Eye (tissue), 1 donor: ENCODE results near the gene ADAM12.
"Not testable (repeated sequence)": the region's sequence is repeated elsewhere in the genome, so short reads cannot be mapped to it uniquely, and the experiment has no call there.

Experiments
- DNase-seq: peaks from one replicate; pipeline ENCODE4 v3.0.0-alpha.2; 2015

Gene ADAM12

DNA sequence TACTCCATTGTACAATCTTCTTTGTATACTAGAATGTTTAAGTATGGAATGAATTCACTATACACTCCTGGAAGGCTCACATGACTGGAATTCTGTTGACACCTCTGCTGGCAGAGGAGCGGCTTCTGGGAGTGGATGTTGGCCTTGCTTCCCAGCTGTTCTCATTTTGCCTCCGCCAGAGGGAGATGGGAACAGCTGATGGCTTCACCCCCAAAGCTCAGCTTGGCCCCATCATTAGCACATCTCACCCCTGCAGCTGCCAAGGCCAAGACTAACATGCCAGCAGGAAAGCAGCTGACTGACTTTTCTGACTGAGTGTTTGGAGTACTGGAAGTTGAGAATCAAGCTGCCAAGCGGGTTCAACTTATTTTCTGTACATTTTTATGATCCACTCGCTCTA lies 15.1 kb downstream of the ADAM12 start:
- peak; percentile 54 for DNase-seq

DNA sequence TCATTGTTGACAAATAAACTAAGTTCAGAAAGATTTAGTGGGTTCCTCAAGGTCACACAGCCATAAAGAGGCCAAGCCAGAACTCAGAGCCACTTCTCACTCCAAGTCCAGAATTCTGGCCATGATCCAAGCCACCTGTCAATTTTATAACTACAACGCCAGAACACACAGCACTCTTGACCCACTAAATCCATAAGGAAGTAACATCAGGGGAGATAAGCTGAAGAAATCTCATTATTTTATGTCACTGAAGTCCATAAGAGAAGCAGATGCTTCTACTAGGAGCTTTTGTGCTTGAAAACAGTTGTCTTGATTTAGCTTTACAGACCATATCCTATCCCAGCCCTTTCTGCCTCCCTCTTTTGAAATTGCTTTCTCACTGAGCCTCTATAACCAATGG lies 15.9 kb downstream of the ADAM12 start:
- DNase-seq = no peak

DNA sequence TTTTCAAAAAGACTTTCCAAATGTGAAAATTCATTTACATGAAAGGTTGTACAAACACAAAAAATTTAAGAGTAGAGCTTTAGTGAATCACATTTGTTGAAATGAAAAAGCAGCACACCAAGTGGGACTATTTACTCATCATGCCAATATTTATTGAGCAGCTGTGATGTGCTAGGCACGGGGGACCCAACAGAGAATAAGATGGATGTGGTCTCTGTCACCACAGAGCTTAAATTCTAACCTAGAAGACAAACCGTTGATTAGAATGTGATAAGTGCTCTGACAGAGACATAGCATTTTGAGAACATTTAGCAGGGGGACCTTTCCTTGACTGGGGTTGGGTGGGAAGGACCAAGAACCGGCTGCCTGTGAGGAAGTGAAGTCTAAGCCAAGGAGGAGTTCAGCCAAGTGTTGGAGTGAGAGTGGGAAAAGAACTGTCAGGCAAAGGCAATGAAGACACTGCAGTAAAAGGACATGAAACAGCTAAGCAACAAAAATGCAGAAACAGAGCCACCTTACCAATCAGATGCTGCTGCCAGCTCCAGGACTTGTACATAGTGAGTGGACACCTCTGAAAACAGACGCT lies 19.1 kb downstream of the ADAM12 start:
- no peak for DNase-seq

DNA sequence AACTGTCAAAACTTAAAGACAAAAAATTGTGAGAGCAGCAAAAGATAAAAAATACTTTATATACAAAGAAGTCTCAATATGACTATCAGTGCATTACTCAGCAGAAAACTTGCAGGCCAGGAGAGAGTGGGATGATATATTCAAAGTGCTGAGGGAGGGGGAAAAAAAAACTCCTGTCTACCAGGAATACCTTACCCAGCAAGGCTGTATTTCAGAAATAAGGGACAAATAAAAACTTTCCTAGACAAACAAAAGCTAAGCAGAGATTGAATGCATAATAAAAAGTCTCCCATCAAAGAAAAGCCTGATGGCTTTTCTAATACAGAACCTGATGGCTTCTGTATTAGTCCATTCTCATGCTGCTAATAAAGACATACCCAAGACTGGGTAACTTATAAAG lies 31.1 kb downstream of the ADAM12 start:
- no peak for DNase-seq

DNA sequence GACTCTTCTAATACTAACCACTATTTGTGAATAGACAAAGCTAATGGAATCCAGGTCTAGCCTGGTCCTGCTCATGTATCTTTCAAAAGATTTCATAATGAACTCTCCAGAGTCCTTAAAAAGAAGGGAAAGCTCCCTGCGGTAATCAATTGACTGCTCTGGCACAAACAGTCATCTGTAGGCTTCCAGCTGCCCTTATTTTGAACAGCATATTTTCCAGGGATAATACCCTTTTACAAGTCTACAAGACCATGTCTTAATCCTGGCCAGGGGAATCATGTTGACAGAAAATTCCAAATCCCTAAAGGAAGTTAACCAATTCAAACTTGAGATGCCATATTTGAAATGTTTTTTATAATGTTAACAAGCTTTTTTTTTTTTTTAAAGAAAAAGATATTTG lies 34.6 kb downstream of the ADAM12 start:
- DNase-seq = no peak

DNA sequence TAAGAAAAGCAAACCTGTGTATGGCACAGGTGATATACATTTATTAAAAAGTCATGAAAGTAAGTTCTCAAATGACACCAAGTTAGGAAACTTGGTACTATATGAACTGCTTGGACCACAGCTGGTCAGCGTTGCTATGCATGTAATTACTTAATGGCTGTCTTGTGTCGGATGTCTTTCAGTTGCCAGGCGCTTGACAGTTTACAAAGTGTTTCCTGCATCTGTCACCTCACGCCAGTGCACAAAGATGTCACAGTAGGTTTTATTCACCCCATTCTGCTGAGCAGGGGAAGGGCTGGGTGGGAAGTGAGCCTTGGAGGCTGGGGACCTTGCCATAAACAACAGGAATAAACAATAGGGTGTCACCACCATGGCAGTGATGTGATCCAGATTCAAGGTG lies 35.8 kb downstream of the ADAM12 start:
- peak; percentile 65 for DNase-seq

DNA sequence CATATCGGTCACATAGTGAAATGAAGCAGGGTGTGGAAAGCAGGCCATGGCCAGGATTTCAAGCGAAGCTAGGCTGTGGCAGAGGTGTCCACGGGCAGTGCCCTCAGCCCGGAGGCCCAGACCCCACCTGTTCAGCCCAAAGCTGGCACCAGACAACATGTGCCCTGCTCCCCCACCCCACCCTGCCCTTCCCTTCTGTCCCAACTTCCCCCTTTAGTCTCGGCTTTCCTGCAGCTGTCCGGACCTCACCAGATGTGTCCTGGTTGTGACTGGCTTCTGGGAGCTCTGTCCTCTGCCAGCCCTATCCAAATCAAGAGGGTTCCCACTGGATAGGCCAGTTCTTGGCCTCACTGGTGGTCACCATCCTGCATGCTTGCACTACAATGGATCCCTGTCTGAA lies 37.3 kb downstream of the ADAM12 start:
- no peak for DNase-seq

DNA sequence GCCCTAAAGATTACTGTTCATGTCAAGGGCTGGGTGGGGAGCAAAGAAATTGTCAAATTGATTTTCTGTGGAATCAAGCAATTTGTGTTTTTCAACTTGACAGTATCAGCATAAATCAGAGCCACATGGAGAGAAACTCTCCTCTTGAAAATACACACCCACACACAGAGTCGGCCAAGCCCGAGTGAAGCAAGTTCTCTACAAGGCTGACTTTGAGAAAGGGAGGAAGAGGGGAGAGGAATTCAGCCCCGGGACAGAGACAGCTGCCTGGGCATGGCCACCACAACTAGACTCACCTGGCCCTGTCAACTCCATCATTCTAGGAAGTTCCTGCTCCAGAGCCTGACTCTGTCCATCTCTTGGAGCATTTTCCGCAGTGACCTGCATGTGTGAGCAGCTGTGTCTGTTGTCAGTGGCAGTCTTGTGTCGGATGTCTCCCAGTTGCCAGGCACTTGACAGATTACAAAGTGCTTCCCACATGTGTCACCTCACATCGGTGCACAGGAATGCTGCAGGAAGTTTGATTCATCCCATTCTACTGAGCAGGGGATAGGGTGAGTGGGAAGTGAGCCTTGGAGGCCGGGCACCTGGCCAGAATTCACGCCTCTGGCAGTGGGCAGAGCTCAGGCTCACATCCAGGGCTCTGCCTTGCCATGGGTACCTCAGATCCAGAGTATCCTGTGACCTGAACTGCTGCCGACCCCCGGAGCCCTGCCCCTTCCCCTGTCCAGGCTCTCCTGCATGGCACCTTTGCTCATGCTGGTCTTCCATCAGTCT lies 37.9 kb downstream of the ADAM12 start:
- peak; percentile 40 for DNase-seq

DNA sequence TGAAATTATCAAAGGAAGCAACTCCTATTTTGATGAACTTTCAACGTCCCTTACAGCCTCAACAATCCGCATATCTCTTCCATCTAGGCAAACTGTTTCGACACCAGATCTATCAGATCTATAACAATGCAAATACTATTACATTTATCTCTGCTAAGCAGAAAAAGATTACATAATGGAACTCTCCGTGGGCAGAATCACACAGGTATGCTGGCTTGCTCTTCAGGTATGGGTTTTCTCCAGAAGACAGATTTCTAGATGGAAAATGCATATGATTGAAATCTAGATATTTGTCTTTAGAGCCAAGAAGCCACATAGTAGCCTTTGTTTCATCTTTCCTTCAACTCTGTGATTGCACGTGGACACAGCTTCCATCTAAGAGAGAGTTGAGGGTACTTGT lies 38.6 kb downstream of the ADAM12 start:
- no peak for DNase-seq

DNA sequence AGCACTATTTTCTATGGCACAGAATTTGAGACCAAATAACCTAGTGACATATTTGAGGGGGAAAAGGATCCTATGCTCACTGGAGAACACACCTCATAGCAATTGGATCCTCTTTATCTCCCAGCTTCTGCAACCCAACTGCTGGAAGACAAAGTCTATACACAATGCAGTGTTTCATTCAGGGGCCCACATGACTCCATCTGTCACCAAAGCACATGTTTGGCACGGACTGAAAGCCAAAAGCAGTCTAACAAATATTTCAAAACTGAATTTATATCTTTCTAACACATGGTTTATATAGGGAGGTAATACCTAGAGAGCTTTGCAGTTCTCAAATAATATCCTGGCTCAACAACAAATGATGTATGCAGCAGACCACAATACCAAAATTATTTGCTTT lies 39.2 kb downstream of the ADAM12 start:
- no peak for DNase-seq

DNA sequence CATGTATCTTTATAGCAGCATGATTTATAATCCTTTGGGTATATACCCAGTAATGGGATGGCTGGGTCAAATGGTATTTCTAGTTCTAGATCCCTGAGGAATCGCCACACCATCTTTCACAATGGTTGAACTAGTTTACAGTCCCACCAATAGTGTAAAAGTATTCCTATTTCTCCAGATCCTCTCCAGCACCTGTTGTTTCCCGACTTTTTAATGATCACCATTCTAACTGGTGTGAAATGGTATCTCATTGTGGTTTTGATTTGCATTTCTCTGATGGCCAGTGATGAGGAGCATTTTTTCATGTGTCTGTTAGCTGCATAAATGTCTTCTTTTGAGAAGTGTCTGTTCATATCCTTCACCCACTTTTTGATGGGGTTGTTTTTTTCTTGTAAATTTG lies 44.8 kb downstream of the ADAM12 start:
- not testable (repeated sequence) for DNase-seq

DNA sequence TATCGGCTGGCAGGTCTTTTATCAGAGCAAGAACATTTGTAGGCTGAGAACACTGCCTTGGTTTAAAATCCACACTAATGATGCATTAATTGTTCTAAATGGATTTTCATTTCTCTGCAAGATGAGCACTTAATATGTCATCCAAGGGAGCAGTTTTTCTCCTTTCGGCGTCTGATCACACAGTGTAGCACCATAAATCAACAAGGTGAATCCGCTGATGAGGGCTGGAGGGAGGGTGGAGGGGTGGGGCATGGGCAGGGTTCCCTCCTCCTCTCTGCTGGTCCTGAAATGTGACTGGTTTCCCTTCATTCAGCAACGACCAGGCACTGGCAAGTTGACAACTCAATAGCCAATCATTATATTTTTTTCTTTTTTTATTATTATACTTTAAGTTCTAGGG lies 45.6 kb downstream of the ADAM12 start:
- no peak for DNase-seq

DNA sequence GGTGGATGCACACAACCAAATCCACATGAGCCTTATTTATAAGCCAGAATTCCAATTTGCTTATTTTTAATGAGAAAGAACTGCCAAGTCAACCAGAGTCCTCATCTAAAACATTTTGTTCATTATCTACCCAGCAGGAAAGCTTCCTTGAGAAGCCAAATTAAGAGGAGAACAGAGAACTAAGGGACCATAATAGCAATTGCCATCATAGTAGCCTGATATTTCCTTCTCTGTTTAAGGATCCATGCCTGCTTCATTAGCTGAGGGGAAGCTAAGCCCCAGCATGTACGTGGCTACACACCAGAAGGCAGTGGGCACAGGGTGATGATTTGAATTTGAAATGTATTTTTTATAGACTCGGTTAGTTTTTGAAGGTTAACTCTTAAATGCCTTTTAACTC lies 46.8 kb downstream of the ADAM12 start:
- DNase-seq = no peak

DNA sequence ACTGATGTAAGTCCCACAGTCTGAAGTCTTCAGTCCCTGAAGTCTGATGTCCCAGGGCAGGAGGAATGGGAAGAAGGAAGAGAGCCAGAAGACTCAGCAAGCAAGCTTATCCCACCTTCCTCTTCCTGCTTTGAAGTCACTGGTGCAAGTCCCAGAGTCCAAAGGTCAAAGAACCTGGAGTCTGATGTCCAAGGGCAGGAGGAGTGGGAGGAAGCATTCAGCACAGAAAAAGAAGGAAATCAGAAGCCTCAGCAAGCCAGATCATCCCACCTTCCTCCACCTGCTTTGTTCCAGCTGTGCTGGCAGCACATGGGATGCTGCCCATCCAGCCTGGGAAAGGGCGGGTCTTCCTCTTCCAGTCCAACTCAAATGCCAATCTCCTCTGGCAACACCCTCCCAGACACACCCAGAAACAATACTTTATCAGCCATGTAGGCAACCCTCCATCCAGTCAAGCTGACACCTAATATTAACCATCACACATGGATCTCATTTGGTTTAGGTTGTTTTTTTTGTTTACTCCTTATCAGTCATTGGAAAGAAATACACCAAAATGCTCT lies 50.9 kb downstream of the ADAM12 start:
- no peak for DNase-seq

DNA sequence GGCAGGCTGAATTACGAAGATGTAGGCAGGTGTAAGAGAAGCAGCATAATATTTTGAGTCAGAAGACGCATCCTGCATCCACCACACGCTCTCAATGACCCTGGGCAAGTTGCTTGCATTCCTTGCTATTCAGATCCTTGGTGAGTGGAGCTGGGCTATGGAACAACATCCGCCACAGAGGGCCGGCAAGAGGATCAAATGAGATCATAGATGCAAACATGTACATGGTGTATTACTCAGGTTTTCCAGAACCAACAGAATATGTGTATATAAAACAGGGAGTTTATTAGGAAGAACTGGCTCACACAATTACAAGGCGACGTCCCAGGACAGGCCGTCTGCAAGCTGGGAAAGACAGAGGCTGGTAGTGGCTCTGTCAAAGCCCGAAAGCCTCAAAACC lies 51.5 kb downstream of the ADAM12 start:
- DNase-seq = no peak

DNA sequence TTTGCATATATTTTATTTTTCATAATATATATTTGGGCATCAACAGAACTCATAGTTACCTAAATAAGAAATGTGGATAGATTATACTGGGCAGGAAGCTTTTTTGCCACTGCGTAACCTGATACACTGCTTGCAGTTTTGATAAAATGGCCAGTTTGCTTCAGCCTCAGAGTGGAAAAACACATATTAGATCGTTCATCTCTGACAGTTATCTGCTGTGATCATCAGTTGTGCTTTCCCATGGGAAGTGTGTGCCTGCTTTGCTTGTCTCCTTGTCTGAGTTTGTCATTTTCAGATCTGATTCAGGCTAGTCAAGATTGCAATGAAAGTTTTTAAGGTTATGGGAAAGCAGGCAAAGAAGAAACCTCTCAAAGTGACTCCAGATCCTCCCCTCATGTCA lies 54.0 kb downstream of the ADAM12 start:
- DNase-seq = no peak

DNA sequence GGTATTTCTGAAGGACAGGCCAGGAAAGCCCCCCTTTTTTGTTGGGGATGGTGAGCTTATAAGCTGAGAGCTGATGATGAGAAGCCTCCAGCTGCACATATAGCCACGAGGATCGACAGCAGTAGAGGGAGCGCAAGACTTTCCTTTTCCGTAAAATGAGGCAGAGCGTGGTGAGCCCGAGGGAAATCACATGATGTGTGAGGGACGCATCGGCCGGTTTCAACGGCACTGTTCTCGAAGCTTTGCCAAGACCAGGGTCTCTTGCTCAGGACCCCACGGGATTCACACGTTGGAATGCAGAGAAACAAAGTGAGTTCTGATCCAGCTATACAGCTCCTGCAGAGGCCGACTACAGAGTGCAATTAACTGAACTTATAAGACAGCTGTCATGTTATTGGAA lies 55.7 kb downstream of the ADAM12 start:
- no peak for DNase-seq

DNA sequence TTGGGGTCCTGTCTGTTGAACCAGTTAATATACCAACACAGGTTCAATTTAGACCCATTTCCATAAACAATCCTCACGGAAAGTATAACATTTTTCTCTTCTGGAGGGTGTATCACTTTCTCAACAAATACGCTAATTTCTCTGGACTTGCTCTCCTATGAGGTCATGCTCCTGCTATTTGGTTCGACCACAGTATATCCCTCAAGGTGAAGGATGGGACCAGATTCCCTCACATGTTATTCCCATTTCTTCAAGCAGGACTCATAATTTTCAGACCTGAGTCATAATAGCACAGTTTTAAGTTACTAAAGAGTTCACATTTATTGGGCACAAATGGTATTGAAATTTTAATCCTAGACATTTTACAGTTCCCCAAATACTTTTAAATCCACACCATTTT lies 57.2 kb downstream of the ADAM12 start:
- no peak for DNase-seq

DNA sequence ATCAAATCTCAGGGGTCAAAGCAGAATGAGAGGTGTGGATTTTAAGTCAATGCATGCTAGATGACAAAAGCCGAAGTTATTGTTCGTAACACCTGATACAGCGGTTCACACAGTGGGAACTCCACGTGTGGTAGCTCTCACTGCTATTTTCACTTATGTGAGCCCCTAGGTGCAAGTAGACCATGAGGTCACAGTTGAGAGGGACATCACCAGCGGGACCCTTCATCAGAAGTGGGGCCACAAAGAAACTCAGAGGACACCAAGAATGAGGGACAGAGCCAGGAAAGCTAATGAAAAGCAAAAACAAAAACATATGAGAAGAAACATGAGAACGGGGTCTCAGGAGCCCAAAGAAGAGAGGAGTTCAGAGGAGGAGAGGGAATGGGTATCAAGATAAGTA lies 63.5 kb downstream of the ADAM12 start:
- no peak for DNase-seq

DNA sequence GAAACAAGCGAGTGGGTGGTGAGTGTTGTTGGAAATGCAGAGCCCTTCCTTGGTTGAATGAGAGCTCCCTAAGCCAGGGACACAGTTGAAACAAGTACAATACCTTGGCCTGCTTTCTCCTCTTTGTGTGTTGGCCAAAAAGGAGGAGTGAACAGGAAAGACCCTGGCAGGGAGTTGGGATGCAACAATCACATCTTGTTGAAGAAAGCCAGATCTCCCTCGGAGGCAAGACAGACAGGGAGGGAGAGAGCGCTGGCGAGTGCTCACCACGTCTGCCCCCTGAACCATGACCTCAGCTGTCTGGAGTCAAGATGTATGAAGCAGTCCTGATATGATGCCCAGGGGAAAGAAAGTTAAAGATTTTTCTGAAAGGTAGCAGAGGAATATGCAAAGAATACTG lies 66.8 kb downstream of the ADAM12 start:
- DNase-seq = no peak

DNA sequence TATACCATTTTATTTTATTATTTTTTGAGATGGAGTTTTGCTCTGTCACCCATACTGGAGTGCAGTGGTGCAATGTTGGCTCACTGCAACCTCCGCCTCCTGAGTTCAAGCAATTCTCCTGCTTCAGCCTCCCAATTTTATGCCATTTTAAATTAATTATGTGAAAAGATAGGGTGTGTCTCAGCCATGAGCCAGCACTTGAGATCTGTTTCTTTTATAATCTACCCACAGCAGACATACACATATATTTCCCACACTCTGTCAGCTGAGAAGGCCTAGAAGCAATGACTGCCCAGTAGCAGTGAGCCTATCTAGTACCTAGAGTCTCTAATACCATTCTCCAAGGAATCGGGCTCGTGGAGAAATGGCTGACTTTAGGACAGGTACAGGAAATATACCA lies 70.5 kb downstream of the ADAM12 start:
- DNase-seq = no peak

DNA sequence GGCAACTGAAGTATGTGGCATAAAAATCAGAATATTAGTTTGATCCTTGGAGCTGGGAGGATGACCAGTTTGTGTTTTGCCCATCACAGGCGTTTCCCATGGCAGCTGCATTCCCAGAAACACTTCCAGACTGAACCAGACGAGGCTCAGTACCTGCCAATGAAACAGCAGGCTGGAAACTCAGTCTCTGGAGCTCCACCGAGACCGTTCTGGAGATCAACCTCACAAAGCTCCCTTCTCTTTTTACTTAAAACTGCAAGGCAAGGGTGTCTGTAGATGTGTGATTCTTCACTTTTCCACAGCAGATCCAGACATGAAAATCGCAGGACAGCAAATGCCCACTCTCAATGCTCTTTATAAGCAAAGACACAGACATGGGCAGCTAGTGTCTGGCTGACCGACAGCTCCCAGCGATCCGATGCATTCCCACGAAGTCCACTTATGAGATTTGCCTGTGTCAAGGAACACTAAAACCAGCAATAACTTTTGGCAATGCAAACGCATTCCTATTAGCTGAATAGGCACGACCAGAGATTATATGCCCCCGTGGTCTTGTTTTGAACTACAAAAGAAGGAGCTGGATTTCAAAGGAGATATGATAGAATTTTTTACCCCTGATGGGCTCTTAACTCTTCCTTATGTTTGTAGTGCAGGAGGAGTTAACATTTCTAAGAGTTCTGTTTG lies 72.6 kb downstream of the ADAM12 start:
- DNase-seq = no peak

DNA sequence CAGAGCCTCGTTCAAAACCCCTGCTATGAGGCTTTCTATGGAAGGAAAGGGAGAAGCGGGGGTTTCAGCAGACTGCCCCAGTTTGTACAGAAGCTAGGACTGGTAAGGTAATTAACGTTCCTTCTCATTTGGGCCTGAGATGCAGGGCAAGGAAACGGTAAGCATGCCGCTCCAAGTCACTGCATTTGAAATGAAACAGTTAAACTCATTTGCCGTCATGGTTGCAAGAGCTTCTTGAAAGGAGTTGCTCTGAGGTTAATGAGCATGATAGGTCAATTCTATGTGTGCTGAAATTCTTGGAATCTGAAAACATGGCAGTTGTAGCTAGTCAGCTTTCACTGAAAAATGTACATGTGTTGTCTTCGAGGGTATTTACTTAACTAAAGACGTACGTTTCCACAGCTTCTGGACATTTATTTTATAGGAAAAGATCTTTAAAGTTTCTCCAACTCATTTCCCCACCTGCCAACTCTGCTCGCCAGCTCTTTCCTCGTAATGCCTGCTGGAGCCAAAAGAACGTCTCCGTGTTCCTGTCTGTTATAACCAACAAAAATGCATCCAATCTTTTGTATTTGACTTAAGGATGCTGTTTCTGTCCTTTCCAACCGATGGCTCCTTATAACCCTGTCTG lies 73.3 kb downstream of the ADAM12 start:
- no peak for DNase-seq

DNA sequence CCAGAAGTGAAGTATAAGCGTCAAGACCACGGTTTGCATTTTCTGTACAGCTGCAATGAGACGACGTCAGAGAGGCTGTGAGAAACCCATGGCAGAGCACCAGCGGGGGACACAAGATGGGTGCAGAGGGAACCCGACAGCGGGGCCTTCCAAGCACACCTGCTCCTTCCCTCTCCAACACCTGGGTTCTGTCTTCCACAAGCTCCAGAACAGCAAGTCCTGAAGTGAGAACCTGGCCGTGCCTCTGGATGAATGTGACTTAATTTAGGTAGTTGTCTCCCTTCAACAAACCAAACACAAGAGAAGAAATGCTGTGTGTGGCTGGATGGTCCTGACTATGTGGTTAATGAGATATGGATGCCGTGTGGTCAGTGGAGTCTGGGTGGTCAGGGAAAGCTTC lies 76.1 kb downstream of the ADAM12 start:
- no peak for DNase-seq
